ENCODE measurements around the gene VSTM2B.
"Not testable (repeated sequence)": the region's sequence is repeated elsewhere in the genome, so short reads cannot be mapped to it uniquely, and the experiment has no call there.

Gene VSTM2B

DNA sequence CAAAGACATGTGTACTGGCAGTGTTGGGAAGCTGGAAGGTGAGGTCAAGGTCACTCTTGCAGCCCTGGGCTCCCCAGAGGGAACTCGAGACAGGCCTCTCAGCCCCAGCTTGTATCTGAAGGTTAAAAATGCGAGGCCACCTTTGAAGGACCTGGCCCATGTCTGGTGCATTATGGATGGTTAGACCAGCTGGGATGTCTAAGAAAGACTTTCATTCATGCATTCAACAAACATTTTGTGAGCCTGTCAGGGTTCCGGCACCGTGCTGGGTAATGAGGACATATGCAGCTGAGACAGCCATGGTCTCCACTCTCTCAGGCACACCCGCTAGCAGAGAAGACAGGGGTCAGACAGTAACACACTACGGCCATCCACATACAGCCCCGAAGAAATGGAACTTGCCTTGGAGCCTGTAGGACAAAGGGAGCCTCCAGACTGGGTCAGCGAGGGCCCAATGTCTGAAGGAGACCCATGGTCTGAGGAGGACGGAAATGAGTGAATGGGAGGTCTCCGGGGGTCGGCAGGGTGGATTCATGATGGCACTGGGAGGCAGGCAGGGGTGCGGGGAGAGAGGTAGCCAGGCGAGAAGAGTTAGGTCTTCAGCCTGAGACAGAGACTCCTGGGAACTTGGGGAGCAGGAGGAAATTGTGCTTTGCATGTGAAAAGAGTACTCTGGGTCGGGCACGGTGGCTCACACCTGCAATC, 19.0 kb downstream of the VSTM2B start:
- in situ Hi-C loops (cut with MboI; ENCODE audit: low sequenced_read_pairs), result no loop called here

DNA sequence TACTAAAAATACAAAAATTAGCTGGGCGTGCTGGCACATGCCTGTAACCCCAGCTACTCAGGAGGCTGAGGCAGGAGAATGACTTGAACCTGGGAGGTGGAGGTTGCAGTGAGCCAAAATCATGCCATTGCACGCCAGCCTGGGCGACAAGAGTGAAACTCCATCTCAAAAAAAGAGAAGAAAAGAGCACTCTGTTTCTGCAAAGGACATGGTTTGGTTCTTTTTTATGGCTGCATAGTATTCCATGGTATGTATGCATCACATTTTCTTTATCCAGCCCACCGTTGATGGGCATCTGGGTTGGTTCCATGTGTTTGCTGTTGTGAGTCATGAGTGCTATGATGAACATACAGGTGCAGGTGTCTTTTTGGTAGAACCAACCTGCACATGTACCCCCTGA, 19.7 kb downstream of the VSTM2B start:
- in situ Hi-C loops (cut with MboI; ENCODE audit: low sequenced_read_pairs), result not testable (repeated sequence)

DNA sequence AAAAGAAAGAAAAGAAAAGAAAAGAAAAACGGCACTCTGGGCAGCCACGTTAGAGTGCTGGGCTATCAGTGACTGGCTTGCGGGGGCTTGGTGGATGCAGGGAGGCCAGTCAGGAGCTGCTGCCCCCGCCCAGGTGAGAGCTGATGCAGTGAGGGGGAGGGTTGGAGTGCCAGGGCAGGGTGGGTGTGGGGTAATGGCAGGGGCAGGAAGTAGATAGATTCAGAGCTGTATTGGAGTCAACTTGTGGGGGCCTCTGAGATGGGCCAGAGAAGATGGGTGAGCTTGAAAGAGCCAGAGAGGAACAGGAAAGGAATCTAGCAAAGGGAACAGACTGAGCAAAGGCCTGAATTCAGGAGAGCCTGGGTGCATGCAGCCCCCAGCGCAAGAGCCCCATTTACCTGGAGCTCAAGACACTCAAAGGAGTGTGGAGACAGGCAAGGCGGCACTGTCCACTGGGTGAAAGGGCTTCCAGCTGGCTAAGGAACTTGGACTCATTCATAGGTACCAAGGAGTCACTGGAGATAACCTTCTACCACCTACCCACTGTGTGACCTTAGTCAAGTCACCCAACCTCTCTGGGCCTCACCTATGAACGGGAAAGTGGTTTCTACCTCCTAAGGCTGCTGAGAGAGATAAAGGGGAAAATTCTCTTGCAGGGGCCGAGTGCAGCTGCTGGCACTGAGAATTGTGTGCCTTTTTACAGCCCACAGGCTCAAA, 20.2 kb downstream of the VSTM2B start:
- in situ Hi-C loops (cut with MboI; ENCODE audit: low sequenced_read_pairs), result no loop called here

DNA sequence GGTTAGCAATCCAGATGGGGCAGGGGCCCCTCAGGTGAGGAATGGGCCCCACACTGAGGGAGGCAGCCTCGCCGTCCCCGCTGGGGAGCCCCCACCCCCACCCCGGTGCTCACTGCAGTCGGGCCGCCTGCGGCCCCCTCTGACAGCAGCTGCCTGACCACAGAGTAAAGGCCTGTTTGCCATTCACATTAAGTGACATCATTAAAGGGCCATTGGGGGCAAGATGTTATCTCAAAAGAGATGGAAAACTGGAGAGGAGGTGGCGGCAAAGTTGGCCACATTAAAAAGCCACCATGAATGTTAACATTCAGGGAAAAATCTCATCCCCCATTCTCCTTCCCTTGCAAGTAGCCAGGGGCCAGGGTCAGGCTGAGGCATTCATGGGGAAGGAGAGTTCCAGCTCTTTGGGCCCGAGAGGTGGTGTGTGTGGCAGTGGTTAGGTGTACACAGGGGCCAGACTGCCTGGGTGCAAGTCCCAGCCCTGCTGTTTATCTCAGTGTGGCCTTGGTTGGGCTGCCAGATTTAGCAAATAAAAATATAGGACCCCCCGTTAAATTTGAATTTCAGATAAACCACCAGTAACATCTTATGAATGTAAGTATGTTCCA, 20.9 kb downstream of the VSTM2B start:
- in situ Hi-C loops (cut with MboI; ENCODE audit: low sequenced_read_pairs), result no loop called here

DNA sequence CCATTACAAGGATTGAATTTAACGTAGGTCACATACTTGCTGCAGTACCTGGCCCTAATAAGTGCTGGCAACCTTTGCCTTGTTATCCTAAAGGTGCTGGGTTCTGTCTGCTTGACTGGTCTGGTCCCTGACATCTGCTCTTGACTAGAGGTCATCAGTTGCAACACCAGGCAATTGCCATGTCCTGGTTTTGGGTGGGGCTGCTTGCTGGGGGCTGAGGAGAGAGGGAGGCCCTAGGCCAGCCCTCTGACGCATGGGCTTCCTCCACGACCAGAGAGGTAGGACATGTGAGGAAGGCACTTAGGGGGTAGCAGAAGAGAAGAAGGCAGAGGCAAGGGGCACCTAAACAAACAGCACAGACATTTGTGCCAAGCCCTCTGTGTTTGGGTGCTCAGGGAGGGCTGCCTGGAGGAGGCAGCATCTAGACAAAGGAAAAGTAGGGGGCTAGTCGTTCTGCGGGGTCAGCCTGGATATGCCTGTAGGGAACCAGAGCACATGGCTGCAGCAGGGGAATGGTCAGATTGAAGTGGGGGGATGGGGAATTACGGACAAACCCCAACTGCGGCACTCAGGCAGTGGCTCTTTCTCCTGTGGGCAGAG, 21.7 kb downstream of the VSTM2B start:
- in situ Hi-C loops (cut with MboI; ENCODE audit: low sequenced_read_pairs), result no loop called here

DNA sequence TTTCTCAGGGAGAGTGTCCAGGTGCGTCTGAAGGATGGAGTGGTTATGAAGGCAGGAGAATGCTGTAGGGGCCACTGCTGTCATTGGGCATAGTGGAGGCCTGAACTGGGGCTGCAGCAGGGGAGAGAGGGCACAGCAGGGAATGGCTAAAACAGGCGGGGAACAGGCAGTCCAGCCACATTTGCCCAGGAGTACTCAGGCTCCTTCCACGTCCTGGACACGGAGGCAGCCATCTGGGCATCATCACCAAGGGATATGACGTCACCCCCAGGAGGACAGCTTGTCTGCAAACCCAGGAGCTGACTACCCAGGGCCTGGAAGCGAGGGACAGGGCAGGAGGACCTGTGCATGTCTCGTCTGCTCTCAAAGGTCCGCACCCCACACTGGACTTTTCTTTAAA, 22.2 kb downstream of the VSTM2B start:
- in situ Hi-C loops (cut with MboI; ENCODE audit: low sequenced_read_pairs), result no loop called here

DNA sequence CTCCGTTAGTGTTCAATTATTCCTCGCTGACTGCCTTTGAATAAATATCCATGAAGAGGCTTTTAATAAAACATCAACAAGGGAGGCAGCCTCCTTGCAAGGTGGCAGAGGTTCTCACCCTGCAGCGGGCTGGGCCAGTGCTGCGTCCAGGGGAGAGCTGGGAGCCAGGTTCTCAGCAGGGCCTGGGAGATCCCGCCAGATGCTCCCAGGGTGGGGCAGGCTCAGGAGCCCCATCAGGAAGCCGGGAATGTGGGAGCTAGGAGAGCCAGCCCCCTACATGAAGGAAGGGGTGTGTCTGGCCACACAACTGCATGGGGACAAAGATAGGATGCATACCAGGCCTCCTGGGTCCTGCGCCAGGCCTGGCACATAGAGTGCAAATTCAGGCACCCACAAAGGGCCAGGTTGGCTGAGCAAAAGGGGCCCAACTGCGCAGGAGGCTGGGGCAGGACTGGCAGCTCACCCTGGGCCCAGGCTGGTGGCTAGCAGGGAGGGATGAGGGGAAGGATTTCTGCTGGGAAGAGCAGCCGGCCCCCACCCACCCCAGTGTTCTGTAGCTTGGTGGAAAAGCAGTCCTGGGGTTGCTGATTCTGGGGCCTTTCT, 22.8 kb downstream of the VSTM2B start:
- in situ Hi-C loops (cut with MboI; ENCODE audit: low sequenced_read_pairs), result no loop called here

DNA sequence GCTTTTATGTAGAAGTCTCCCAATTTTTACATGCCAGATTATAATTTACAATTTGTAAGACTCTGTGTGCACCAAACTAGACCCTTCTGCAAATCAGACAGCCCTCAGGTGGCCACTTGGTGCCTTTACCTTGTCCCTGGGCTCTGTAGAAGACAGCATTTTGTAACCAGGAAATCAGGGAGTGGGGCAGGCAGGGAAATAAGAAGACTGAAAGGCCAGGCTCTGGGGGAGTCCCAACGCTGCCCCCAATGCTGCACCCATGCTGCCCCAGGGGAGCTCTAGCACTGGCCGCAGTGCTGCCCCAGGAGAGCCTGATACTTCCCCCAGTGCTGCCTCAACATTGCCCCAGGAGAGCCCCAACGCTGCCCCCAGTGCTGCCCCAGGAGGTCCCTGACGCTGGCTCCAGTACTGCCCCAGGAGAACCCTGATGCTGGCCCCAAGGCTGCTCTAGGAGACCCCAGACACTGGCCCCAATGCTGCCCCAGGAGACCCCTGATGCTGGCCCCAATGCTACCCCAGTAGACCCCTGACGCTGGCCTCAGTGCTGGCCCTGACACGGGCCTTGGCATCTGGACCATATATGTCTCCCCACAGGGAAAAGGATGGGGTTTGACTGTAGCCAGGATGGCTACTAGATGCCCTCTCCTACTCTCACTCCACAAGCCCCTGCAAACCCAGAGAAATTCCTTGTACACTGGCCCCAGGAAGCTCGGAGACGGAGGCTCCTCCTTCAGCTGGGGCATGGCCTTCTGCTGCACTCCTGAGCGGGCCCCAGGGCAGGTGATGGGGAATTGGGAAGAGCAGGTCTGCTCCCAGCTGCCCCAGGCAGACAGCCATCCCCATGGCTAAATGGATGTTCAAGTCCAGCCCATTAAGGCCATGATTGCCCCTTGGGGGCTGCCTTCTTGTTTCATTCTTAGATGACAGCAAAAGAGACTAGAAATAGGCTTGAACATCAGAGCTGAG, 23.6 kb downstream of the VSTM2B start:
- in situ Hi-C loops (cut with MboI; ENCODE audit: low sequenced_read_pairs), result no loop called here

DNA sequence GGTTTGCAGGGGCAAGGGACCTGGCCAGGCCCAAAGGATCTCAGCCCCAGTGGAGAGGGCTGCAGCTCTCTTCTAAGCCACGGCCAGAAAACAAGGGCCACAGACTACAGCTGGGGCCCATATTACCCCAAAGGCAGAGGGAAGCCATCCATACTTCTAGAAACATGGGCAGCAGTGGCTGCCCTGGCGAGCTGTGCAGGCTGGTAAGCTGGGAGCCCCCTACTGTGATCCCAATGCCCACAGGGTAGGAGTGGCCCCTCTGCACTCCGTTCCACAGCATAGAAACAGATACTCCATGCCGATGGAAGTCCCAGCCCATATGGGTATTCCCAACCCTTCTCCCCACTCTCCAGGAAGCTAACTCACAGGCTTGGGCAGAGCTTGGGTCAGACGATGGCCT, 25.1 kb downstream of the VSTM2B start:
- in situ Hi-C loops (cut with MboI; ENCODE audit: low sequenced_read_pairs), result no loop called here

DNA sequence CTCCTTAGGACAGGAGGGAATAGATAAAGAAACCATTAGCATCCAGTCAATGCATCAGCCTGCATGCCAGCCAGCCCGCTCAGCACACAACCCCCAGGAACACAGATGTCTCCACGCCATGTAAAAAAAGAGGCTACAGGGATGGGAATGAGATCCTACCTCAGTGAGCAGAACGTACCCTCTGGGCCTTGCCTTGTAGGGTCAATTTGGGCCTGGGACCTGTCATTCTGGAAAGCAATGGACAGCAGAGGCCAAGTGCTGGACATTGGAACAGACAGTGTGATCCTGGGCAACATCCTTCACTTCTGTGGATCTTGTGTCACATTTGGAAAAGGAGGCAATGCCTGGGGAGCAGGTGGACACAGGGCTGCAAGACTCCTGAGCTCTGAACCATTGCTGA, 26.0 kb downstream of the VSTM2B start:
- in situ Hi-C loops (cut with MboI; ENCODE audit: low sequenced_read_pairs), result no loop called here

DNA sequence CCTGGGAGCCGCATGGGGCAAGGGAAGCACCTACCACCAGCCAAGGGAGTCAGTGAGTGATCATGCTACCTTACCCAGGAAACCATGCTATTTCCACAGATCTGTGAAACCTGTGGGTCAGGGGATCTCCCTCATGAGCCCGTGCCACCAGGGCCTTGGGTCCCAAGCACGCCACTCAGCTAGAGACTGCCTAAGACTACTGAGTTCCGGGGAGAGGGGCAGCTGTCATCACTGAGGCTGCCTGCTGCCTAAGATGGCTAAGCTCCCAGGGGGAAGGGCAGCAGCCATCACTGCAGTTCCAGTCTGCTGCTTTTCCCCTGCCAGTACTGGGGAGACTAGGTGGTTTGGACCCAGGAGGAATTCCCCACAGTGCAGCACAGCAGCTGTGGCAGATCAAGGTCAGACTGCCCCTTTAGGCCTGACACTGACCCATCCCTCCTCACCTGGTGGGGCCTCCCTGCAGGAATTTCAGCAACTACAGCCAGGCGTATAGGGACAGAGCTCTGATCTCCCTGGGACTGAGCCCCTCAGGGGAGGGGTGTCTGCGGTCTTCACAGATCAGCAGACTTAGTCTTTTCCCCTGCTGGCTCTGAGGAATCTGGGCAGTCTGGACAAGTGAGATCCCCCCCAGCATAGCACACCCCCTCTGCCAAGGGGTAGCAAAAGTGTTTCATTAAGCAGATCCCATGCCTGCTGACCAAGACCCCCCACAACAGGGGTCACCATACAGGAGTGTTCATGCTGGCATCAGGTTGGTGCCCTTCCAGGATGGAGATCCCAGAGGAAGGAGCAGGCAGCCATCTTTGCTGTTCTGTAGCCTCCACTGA, 26.9 kb downstream of the VSTM2B start:
- in situ Hi-C loops (cut with MboI; ENCODE audit: low sequenced_read_pairs), result no loop called here

DNA sequence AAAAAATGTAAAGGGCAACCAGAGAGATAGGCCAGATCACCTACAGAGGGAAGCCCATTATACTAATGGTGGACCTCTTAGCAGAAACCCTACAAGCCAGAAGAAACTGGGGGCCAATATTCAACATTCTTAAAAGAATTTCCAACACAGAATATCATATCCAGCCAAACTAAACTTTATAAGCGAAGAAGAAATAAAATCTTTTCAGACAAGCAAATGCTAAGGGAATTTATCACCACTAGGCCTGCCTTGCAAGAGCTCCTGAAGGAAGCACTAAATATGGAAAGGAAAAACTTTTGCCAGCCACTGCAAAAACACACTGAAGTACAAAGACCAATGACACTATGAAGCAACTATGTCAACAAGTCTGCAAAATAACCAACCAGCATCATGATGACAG, 28.4 kb downstream of the VSTM2B start:
- in situ Hi-C loops (cut with MboI; ENCODE audit: low sequenced_read_pairs), result no loop called here

DNA sequence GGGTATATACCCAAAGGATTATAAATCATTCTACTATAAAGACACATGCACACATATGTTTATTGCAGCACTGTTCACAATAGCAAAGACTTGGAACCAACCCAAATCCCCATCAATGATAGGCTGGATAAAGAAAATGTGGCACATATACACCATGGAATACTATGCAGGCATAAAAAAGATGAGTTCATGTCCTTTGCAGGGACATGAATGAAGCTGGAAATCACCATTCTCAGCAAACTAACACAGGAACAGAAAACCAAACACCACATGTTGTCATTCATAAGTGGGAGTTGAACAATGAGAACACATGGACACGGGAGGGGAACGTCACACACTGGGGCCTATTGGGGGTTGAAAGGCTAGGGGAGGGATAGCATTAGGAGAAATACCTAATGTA, 33.3 kb downstream of the VSTM2B start:
- in situ Hi-C loops (cut with MboI; ENCODE audit: low sequenced_read_pairs), result not testable (repeated sequence)

DNA sequence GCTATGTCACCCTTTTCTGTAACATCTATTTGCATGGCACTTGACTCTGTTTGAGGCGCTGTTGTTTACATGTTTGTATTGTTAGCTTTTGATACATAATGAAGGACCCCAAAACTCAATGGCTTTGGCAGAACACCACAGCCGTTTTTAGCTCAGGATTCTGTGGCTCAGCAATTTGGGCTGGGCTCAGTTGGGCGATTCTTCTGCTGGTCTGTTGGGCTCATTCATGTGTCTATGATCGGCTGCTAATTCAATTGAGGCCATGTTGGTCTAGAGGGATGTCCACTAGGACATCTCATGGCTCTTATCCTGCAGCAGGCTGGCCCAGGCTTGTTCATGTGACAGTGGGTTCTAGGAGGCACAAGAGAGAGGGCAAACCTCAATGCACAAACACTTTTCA, 33.9 kb downstream of the VSTM2B start:
- in situ Hi-C loops (cut with MboI; ENCODE audit: low sequenced_read_pairs), result no loop called here

DNA sequence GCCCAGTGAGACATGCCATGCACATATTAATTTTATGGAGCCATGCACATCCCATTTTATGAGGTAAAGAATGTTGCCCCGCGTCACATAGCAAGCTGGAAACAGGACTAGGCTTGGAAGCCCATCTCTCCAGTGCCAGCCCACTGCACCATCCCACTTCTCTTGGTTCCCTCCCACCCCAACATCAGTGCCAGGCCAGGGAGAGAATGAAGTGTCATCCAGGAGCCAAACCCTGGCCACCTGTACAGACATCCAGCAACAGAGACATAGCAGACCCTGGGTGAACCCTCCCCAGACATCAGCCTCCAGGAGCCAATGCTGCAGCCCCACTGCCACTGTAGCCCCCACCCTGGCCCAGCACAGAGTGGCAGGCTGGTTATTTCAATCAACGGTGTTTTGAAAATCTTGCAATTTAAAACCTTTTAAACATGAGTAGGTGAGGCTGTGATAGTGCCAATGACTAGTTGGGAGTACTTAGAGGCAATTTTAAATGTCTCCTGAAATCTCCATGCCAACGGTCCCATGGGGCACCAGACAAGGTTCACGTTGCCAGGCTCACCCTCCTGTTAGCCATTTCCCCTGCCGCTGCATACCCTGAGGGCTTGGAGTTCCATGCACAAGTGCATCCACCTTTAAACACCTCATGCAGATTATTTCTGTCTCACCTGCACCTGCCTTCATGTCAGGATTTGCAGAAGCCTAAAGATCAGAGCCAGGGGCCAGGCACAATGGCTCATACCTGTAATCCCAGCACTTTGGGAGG, 34.7 kb downstream of the VSTM2B start:
- in situ Hi-C loops (cut with MboI; ENCODE audit: low sequenced_read_pairs), result no loop called here

DNA sequence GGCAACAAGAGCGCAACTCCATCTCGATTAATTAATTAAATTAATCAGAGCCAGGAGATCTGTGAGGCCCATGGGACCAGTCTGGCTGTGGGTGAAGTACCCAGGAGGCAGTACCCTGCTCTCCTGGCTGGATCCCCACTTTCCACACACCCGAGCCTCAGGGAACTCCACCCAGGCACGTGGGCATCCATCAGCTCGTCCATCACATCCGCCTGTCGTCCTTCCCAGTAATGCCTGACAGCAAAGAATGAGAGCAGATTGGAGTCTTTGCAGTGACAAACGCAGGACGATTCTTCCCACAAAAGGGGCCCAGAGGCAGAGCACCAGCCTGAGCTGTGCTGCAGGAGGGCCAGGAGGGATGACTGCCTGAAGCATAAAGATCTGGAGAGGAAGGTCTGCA, 35.8 kb downstream of the VSTM2B start:
- in situ Hi-C loops (cut with MboI; ENCODE audit: low sequenced_read_pairs), result no loop called here

DNA sequence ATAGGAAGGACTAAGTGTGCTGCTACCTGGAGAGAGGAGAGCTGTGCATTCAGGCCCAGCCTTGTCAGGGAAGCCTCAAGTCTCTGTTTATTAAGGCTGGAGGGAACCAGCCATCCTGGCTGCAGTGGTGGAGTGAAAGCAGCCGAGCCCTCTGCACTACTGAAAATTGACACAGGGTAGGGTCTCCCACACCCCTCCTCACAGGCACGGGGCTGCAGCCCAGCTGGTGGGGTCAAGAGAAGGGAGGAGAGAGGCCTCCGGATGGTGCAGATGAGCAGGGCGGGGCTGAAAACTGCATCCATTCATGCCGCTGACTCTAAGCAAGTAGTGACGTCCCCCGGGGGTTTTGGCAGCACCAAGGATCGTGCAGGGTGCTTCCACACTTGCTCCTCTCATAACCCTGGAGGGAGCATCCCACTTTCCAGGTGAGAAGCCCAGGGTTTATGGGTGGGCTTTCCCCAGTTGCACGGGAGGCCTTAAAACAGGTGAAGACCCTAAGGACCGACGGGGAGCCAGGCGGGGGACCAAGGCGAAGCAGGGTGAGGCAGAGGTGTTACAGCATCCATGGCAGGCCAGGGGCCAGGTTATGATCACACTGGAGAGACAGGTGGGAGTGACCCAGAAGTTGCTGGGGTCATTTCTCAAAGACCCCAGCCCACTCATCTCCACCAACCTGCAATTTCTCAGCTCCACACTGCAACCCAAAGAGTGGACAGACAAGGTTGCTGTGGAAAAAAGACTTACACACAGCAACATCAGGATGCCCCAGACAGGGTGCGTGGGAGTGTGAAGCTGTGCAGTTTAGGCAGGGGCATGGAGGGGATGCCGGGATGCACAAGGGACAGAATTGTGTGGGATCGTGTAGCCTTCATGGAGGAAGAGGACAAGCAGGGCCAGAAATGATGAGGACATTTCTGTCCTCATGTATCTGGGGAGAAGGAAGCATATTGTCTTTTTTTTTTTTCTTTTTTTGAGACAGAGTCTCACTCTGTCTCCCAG, 36.8 kb downstream of the VSTM2B start:
- in situ Hi-C loops (cut with MboI; ENCODE audit: low sequenced_read_pairs), result no loop called here

Measured in hTERT RPE-1 (cell line).